Left cardiac atrium (tissue), 2 donors: ENCODE data around the gene CLDN15. TPM values are rescaled to one million over a fixed set of nuclear protein-coding genes. Genes with fewer than 3 reads are reported as not detected.

Experiments
- total RNA-seq, 2 donors: library from RNA; stranded (reverse); fragmentation: NEBNext Ultra II Directional; extraction: Animal tissue kit (Norgen Biotek cat#: 25700); gene quantifications; one replicate each; pipeline ENCODE4 v1.2.1, GENCODE V29; 2021
- donor health status: DM: no; HTN: yes; CAD: no; lungs with severe emphysema.
- donor health status: DM: yes; HTN: yes; CAD: no.

CLDN15 gene
- total RNA-seq, 2 donors from 2014 or later: 5.5 to 6.1 TPM

Other genes starting within 250 kb of the CLDN15 start
- gene MUC17, start 217.7 kb downstream of the CLDN15 start, total RNA-seq: not detected
- gene TRIM56, start 152.3 kb downstream of the CLDN15 start, total RNA-seq: 10 to 100 TPM; 20.7 to 22.4 TPM
- gene SERPINE1, start 110.7 kb downstream of the CLDN15 start, total RNA-seq: 10 to 100 TPM in 1 of 2 donors, 1 to 10 TPM in 1; 2.4 to 41.6 TPM
- gene AP1S1, start 83.3 kb downstream of the CLDN15 start, total RNA-seq: 10 to 100 TPM; 14.9 to 18.9 TPM
- not detected for gene VGF, start 72.2 kb downstream of the CLDN15 start, total RNA-seq
- not detected for gene NAT16, start 57.5 kb downstream of the CLDN15 start, total RNA-seq
- not detected for gene MOGAT3, start 36.8 kb downstream of the CLDN15 start, total RNA-seq
- 10 to 100 TPM; 49.6 to 59.1 TPM for gene PLOD3, start 20.2 kb downstream of the CLDN15 start, total RNA-seq
- gene ZNHIT1, start 19.6 kb downstream of the CLDN15 start, total RNA-seq: 10 to 100 TPM; 48.0 to 53.9 TPM
- gene FIS1, start 7.3 kb upstream of the CLDN15 start, total RNA-seq: 100 to 1,000 TPM; 251 to 257 TPM
- gene IFT22, start 84.0 kb upstream of the CLDN15 start, total RNA-seq: 10 to 100 TPM; 15.7 to 17.0 TPM
- not detected for gene COL26A1, start 125.1 kb upstream of the CLDN15 start, total RNA-seq